Measurements from ENCODE around the gene UPF1. TPM values are rescaled to one million over a fixed set of nuclear protein-coding genes. Genes with fewer than 3 reads are reported as not detected.

Gene UPF1
- polyA plus RNA-seq, 3 donors: 2.6 to 43.7 (median 3.2) TPM

DNA sequence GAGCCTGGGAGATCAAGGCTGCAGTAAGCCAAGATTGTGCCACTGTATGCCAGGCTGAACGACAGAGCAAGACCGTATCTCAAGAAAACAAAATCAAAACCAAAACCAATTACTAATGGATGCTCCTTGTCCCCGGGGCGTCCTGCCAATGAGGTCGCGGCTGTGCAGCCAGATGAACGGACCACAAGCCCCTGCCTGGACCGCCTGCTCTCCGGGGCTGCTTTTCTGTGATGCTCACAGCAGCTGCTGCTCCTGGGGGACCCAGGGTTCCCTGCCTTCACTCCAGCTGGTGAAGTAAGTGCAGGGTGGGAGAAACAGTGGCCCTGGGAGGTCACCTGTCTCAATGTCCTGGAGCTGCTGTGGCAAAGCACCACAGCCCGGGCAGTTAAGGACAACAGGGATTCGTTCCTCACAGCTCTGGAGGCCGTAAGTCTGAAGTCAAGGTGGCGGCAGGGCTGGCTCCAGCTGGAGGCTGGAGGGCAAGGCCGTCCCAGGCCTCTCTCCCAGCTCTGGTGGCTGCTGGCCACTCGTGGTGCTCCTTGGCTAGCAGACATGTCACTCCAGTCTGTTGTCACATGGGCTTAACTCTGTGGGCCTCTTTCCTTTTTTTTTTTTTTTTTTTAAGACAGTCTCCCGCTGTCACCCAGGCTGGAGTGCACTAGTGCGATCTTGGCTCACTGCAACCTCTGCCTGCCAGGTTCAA lies 77.3 kb downstream of the UPF1 start:
- Histone ChIP-seq H3K79me2 (ENCODE audit: insufficient read depth, low read length) (peaks cover 30% of the 10 kb centered on the region), H3K36me3 (replicated peaks in 1 of 2; ENCODE audit: control insufficient read depth in 1 of 2, insufficient read depth in 2 of 2, low read length in 2 of 2) (peaks cover 80 to 94% of the 10 kb centered on the region in 2 donors)

DNA sequence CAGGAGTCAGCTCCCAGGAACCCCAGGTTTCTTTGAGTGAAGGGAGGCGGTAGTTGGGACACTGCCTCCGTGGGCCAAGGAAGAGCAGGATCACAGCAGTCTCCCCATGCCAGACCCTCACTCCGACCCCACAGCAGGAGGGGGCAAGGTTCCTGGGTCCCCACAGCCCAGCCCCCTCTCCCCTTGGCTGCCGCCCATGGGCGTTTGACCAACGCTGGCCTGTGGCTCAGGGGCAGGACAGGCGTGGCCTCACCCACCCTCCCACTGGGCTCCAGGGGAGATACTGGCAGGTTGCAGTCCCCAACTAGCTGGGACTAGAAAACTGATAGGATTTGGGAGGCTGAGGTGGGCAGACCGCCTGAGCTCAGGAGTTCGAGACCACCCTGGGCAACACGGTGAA lies 78.3 kb downstream of the UPF1 start:
- Histone ChIP-seq H3K79me2 (ENCODE audit: insufficient read depth, low read length) (peaks cover 39% of the 10 kb centered on the region), H3K9me3 (replicated peaks in 1 of 2; ENCODE audit: control insufficient read depth in 1 of 2, insufficient read depth in 1 of 2, low read length in 2 of 2) (no peaks in the 10 kb centered on the region), H3K9ac (ENCODE audit: insufficient read depth, low read length, poor library complexity, severe bottlenecking) (no peak overlapping the region), H3K4me1 (ENCODE audit: control insufficient read depth in 1 of 2, insufficient read depth in 2 of 2, low read length in 2 of 2) (no peaks in the 10 kb centered on the region), H4K20me1 (ENCODE audit: insufficient read depth, low read length) (peaks cover 84% of the 10 kb centered on the region), H3K4me3 (replicated peaks in 1 of 3; ENCODE audit: low read depth in 2 of 3, low read length in 3 of 3) (no peak overlapping the region), H2AFZ (ENCODE audit: insufficient read depth, low read depth, low read length, poor library complexity, severe bottlenecking) (no peak overlapping the region), H3K27me3 (ENCODE audit: control insufficient read depth in 2 of 2, insufficient read depth in 2 of 2, low read length in 2 of 2) (no peaks in the 10 kb centered on the region), H3K27ac (ENCODE audit: low read depth in 1 of 2, low read length in 2 of 2) (no peak overlapping the region), H3K36me3 (replicated peaks in 1 of 2; ENCODE audit: control insufficient read depth in 1 of 2, insufficient read depth in 2 of 2, low read length in 2 of 2) (peaks cover 77 to 94% of the 10 kb centered on the region in 2 donors), H3K4me2 (replicated peaks; ENCODE audit: extremely low read depth, low read length, poor library complexity, severe bottlenecking) (no peak overlapping the region)
- 98% methylated on average over 4 of the region's 10 CpGs for WGBS (ENCODE audit: insufficient coverage)
- Mint-ChIP-seq H3K36me3 (peaks cover 42 to 91% of the 10 kb centered on the region in 2 donors), H3K4me3 (no peak overlapping the region), H3K27ac (peak overlapping the region in 2 of 7 donors; percentile 25 to 42), H3K9me3 (peaks cover 0 to 2% (median 0%) of the 10 kb centered on the region in 7 donors), H3K4me1 (no peaks in the 10 kb centered on the region), H3K27me3 (ENCODE audit: low read depth in 3 of 3) (no peaks in the 10 kb centered on the region)
- TF ChIP-seq, protein P1, sequence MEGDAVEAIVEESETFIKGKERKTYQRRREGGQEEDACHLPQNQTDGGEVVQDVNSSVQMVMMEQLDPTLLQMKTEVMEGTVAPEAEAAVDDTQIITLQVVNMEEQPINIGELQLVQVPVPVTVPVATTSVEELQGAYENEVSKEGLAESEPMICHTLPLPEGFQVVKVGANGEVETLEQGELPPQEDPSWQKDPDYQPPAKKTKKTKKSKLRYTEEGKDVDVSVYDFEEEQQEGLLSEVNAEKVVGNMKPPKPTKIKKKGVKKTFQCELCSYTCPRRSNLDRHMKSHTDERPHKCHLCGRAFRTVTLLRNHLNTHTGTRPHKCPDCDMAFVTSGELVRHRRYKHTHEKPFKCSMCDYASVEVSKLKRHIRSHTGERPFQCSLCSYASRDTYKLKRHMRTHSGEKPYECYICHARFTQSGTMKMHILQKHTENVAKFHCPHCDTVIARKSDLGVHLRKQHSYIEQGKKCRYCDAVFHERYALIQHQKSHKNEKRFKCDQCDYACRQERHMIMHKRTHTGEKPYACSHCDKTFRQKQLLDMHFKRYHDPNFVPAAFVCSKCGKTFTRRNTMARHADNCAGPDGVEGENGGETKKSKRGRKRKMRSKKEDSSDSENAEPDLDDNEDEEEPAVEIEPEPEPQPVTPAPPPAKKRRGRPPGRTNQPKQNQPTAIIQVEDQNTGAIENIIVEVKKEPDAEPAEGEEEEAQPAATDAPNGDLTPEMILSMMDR (IDR thresholded peaks at IDR 0.05): no peak
- intact Hi-C loops (cut with micrococcal nuclease): no loop called here
- DNase-seq: no peak

More for the DNA sequence above, 77.3 kb downstream of the UPF1 start:
- no peak for DNase-seq
- H3K9me3 ChIP-seq (replicated peaks in 1 of 2; ENCODE audit: control insufficient read depth in 1 of 2, insufficient read depth in 1 of 2, low read length in 2 of 2): no peaks in the 10 kb centered on the region
- peaks cover 81% of the 10 kb centered on the region for H4K20me1 ChIP-seq (ENCODE audit: insufficient read depth, low read length)
- H3K9ac ChIP-seq (ENCODE audit: insufficient read depth, low read length, poor library complexity, severe bottlenecking): no peak overlapping the region
- no peaks in the 10 kb centered on the region for H3K27me3 Mint-ChIP-seq (ENCODE audit: low read depth in 3 of 3)
- H3K9me3 Mint-ChIP-seq: peaks cover 0 to 2% (median 0%) of the 10 kb centered on the region in 7 donors
- no peak overlapping the region for H3K4me3 ChIP-seq (replicated peaks in 1 of 3; ENCODE audit: low read depth in 2 of 3, low read length in 3 of 3)
- no peak overlapping the region for H3K27ac Mint-ChIP-seq
- H3K4me2 ChIP-seq (replicated peaks; ENCODE audit: extremely low read depth, low read length, poor library complexity, severe bottlenecking): no peak overlapping the region
- H2AFZ ChIP-seq (ENCODE audit: insufficient read depth, low read depth, low read length, poor library complexity, severe bottlenecking): no peak overlapping the region
- no peak overlapping the region for H3K27ac ChIP-seq (ENCODE audit: low read depth in 1 of 2, low read length in 2 of 2)
- H3K36me3 Mint-ChIP-seq: peaks cover 46 to 91% of the 10 kb centered on the region in 2 donors
- H3K27me3 ChIP-seq (ENCODE audit: control insufficient read depth in 2 of 2, insufficient read depth in 2 of 2, low read length in 2 of 2): no peaks in the 10 kb centered on the region
- no peak overlapping the region for H3K4me3 Mint-ChIP-seq
- intact Hi-C loops (cut with micrococcal nuclease): no loop called here
- WGBS (ENCODE audit: insufficient coverage): 94% methylated on average over 10 of the region's 17 CpGs
- TF ChIP-seq, protein P1 (IDR thresholded peaks at IDR 0.05): no peak
- no peaks in the 10 kb centered on the region for H3K4me1 Mint-ChIP-seq
- no peaks in the 10 kb centered on the region for H3K4me1 ChIP-seq (ENCODE audit: control insufficient read depth in 1 of 2, insufficient read depth in 2 of 2, low read length in 2 of 2)

All from CD14-positive monocyte (primary cell).